Anterior cingulate cortex (tissue), 58 donors: ENCODE measurements around the gene RWDD1.

Source experiments
- DNase-seq, 58 donors: peaks; one replicate each; lab custom pipeline; 2025; lab: John Stamatoyannopoulos, UW

The RWDD1 gene

GRCh38 chr6:116557893-116558292, 13.4 kb upstream of the RWDD1 start:
- DNase-seq, result no peak

GRCh38 chr6:116560130-116560529, 11.2 kb upstream of the RWDD1 start:
- no peak for DNase-seq

- peak in 53 of 58 donors; percentile 4 to 81 (median 42) for DNase-seq
These were observed 9.8 kb upstream of the RWDD1 start for GRCh38 chr6:116561377-116562018.

GRCh38 chr6:116562019-116562403, 9.3 kb upstream of the RWDD1 start:
- no peak for DNase-seq

- DNase-seq, result no peak
These were observed 8.7 kb upstream of the RWDD1 start for GRCh38 chr6:116562614-116563013.

- DNase-seq, result no peak
These were observed 7.5 kb upstream of the RWDD1 start for GRCh38 chr6:116563830-116564229.

GRCh38 chr6:116564311-116564710, 7.0 kb upstream of the RWDD1 start:
- DNase-seq, result no peak

- peak in 30 of 58 donors; percentile 2 to 49 (median 15) for DNase-seq
These were observed 6.1 kb upstream of the RWDD1 start for GRCh38 chr6:116564921-116565872.

GRCh38 chr6:116568111-116568510, 3.2 kb upstream of the RWDD1 start:
- DNase-seq, result no peak

GRCh38 chr6:116568821-116569755, 2.2 kb upstream of the RWDD1 start:
- DNase-seq, result no peak

GRCh38 chr6:116571683-116572000, 338 bp downstream of the RWDD1 start:
- no peak for DNase-seq

GRCh38 chr6:116572162-116572561, 858 bp downstream of the RWDD1 start:
- DNase-seq, result peak in 1 of 58 donors; percentile 11

- no peak for DNase-seq
These were observed 3.9 kb downstream of the RWDD1 start for GRCh38 chr6:116575227-116575626.

GRCh38 chr6:116577486-116577885, 6.2 kb downstream of the RWDD1 start:
- DNase-seq, result no peak

- DNase-seq, result no peak
These were observed 7.0 kb downstream of the RWDD1 start for GRCh38 chr6:116578335-116578734.

- no peak for DNase-seq
These were observed 7.8 kb downstream of the RWDD1 start for GRCh38 chr6:116579143-116579542.

GRCh38 chr6:116580198-116580597, 8.9 kb downstream of the RWDD1 start:
- no peak for DNase-seq

- no peak for DNase-seq
These were observed 15.0 kb downstream of the RWDD1 start for GRCh38 chr6:116586276-116586675.

GRCh38 chr6:116586738-116587137, 15.4 kb downstream of the RWDD1 start:
- no peak for DNase-seq

- no peak for DNase-seq
These were observed 23.9 kb downstream of the RWDD1 start for GRCh38 chr6:116595247-116595646.

- no peak for DNase-seq
These were observed 25.5 kb downstream of the RWDD1 start for GRCh38 chr6:116596815-116597214.
